Esophagus squamous epithelium (tissue), 5 donors: ENCODE results near the gene ZIC4. TPM values are rescaled to one million over a fixed set of nuclear protein-coding genes. Genes with fewer than 3 reads are reported as not detected.

ENCODE experiments used
- DNase-seq: peaks from one replicate; lab custom pipeline; 2025; lab: John Stamatoyannopoulos, UW
- H3K27ac ChIP-seq, 4 donors: fragments of 200-600 bp; sonication (generic); one replicate each; pipeline ENCODE4 v1.5.1; 2016 to 2019; ENCODE audit warnings: mild to moderate bottlenecking in 1 of 4
- H3K27me3 ChIP-seq, 4 donors: fragments of 200-600 bp; sonication (generic); 1 replicate in 3 of 4; 2 replicates in 1 of 4; pipeline versions ENCODE4 v1.5.1 to v1.6.0; 2017 to 2021; ENCODE audit warnings: antibody characterized with exemption in 1 of 4
- H3K36me3 ChIP-seq, 3 donors: fragments of 200-600 bp; sonication (generic); one replicate each; pipeline ENCODE4 v1.5.1; 2016 to 2019
- H3K4me1 ChIP-seq, 3 donors: fragments of 200-600 bp; sonication (generic); one replicate each; pipeline ENCODE4 v1.5.1; 2017 to 2019
- H3K4me3 ChIP-seq, 4 donors: fragments of 200-600 bp; sonication (generic); 1 replicate in 3 of 4; 2 replicates in 1 of 4; pipeline ENCODE4 v1.5.1; 2016 to 2019; ENCODE audit warnings: mild to moderate bottlenecking in 2 of 4, moderate library complexity in 1 of 4
- H3K9me3 ChIP-seq, 3 donors: fragments of 200-600 bp; sonication (generic); one replicate each; pipeline ENCODE4 v1.5.1; 2016 to 2019
- CTCF ChIP-seq, 6 experiments: fragments of 450-650 bp in 4 of 6; fragments of 200-600 bp in 2 of 6; sonication (generic) in 2 of 6; IDR thresholded peaks; one replicate each; pipeline ENCODE4 v1.5.1; 2016 to 2019; ENCODE audit warnings: antibody characterized with exemption in 6 of 6, mild to moderate bottlenecking in 4 of 6, moderate library complexity in 4 of 6
- POLR2A ChIP-seq, 4 donors: fragments of 450-650 bp; IDR thresholded peaks; one replicate each; pipeline ENCODE4 v1.6.1; 2017; ENCODE audit warnings: antibody characterized with exemption in 4 of 4, mild to moderate bottlenecking in 4 of 4, moderate library complexity in 3 of 4
- WGBS, 2 donors: methylation state at CpG; one replicate each; pipeline ENCODE4 v1.1.5; 2018; 5-methylcytosine and 5-hydroxymethylcytosine counted together
- intact Hi-C: fragments of 100-400 bp; cut with DNase I; formaldehyde crosslinking; loops from one replicate; pipeline ENCODE4 v1.15.0; 2022
- total RNA-seq, 4 donors: library from RNA; depleted of rRNA; stranded (reverse); fragments of >200 nt; gene quantifications; one replicate each; pipeline ENCODE4 v1.1.0, GENCODE V29; 2016
- donor health status: DM: yes; HTN: yes; CAD: no.

Gene ZIC4
- total RNA-seq, 4 donors from 2014 or later, result not detected

GRCh38 chr3:147428326-147428725 is 22.0 kb upstream of the ZIC4 start:
- H3K36me3 ChIP-seq, result no peaks in the 10 kb centered on the region
- DNase-seq, result no peak
- no peak overlapping the region for H3K27ac ChIP-seq
- 81 to 90% methylated on average over 1 of the region's 1 CpG for WGBS, 2 donors
- TF ChIP-seq POLR2A (IDR thresholded peaks at IDR 0.05) (no peak), CTCF (IDR thresholded peaks at IDR 0.05) (no peak)
- H3K9me3 ChIP-seq, result no peaks in the 10 kb centered on the region
- intact Hi-C loops, result no loop called here
- peaks cover 0 to 6% (median 0%) of the 10 kb centered on the region in 3 donors for H3K4me1 ChIP-seq
- H3K4me3 ChIP-seq, result no peak overlapping the region
- H3K27me3 ChIP-seq, result peaks cover 0 to 66% (median 16%) of the 10 kb centered on the region in 4 donors

DNA sequence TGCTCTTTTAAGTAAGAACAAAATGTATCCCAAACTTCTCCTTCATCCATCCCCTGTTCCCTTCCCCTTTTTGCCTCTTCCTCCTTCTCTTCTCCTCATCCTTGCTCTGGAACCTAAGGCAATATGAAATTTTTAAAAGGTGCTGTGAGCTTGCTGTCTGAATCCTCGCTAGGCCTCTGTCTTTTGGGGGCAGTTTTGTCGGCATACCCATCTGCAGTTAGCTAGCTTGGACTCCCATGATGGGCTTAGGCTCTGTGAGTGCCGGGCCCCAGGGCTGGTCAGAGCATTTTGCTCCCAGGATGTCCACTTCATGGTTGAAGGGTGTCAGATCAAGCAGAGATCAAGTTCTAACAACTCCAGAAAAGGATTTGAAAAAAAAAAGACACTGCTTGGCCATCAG is 21.4 kb upstream of the ZIC4 start:
- no peak overlapping the region for H3K4me3 ChIP-seq
- no peaks in the 10 kb centered on the region for H3K9me3 ChIP-seq
- H3K27ac ChIP-seq, result no peak overlapping the region
- peaks cover 0 to 72% (median 22%) of the 10 kb centered on the region in 4 donors for H3K27me3 ChIP-seq
- 32 to 38% methylated on average over 1 to 3 of the region's 3 CpGs for WGBS, 2 donors
- TF ChIP-seq POLR2A (IDR thresholded peaks at IDR 0.05), result no peak
- TF ChIP-seq CTCF (IDR thresholded peaks at IDR 0.05), result no peak
- peaks cover 0 to 11% (median 0%) of the 10 kb centered on the region in 3 donors for H3K4me1 ChIP-seq
- DNase-seq, result no peak
- no peaks in the 10 kb centered on the region for H3K36me3 ChIP-seq
- intact Hi-C loops, result no loop called here

GRCh38 chr3:147426931-147427330 is 20.6 kb upstream of the ZIC4 start:
- no peak for DNase-seq
- H3K4me1 ChIP-seq, result peaks cover 0 to 12% (median 0%) of the 10 kb centered on the region in 3 donors
- intact Hi-C loops, result no loop called here
- H3K27me3 ChIP-seq, result peaks cover 5 to 80% (median 25%) of the 10 kb centered on the region in 4 donors
- H3K36me3 ChIP-seq, result no peaks in the 10 kb centered on the region
- no peak overlapping the region for H3K27ac ChIP-seq
- H3K4me3 ChIP-seq, result no peak overlapping the region
- TF ChIP-seq POLR2A (IDR thresholded peaks at IDR 0.05), result no peak
- no peak for TF ChIP-seq CTCF (IDR thresholded peaks at IDR 0.05)
- H3K9me3 ChIP-seq, result no peaks in the 10 kb centered on the region
- WGBS, 2 donors, result 84 to 89% methylated on average over 2 of the region's 2 CpGs

DNA sequence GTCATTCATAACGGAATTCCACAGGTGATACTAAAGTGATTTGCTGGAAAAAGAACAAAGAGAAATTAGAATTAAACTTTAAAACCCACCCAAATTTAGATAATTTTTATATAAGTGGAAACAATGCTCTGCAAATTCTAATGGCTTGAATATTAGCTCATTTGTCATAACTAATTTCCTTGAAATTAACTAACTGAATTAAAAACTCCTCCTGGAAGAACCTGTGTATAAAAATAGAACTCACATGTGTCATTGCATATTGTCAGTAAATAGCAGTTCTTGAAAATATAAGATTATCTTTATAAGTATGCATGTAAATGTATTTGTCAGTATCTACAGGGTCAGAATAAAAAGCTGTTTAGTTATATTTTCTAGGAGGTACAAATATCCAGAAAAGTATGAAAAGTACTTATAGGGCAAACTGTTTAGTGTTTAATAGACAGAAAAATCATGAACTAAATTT is 19.1 kb upstream of the ZIC4 start:
- no peak overlapping the region for H3K27ac ChIP-seq
- WGBS, 2 donors, result 13 to 15% methylated on average over 1 of the region's 1 CpG
- intact Hi-C loops, result no loop called here
- TF ChIP-seq CTCF (IDR thresholded peaks at IDR 0.05) (no peak), POLR2A (IDR thresholded peaks at IDR 0.05) (no peak)
- H3K4me3 ChIP-seq, result no peak overlapping the region
- peaks cover 0 to 20% (median 0%) of the 10 kb centered on the region in 3 donors for H3K4me1 ChIP-seq
- H3K36me3 ChIP-seq, result no peaks in the 10 kb centered on the region
- H3K27me3 ChIP-seq, result peaks cover 18 to 83% (median 38%) of the 10 kb centered on the region in 4 donors
- no peaks in the 10 kb centered on the region for H3K9me3 ChIP-seq
- no peak for DNase-seq

DNA sequence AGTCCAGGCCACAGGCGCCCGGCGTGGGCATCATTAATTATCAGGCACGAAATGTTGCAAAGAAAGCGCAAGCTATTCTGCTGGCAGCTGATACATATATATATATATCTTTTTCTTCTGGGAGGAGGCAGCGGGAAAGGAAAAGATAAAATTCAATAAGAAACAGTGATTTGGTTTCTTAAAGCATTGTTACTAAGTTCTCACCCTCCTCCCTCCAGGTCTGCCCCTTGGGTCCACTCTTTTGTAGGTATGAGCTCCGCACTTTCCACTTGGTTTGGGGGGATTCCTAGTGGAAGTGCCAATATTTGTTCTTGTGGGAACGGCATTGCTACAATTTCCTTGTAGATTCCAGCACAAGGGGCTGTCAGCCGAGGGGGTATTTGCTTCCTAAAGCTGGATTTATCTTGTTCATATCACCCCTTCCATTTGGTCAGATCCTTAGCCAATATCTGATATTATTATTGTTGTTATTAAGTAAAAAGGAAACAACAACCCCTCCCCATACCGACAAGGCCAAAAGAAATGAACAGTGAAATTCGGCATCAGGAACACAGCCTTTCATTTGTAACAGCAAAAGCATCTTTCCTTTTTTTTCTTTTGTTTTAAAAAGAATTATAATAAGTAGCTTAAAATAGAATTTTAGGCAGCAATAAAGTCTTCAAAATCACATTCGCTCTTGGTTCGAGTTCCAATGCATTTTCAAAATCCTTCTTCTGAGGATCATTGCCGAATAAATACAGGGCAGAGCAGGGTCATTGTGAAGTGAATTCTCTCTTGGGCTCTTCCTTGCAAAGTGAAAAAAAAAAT is 18.4 kb upstream of the ZIC4 start:
- intact Hi-C loops, result no loop called here
- peaks cover 18 to 84% (median 44%) of the 10 kb centered on the region in 4 donors for H3K27me3 ChIP-seq
- peaks cover 0 to 25% (median 2%) of the 10 kb centered on the region in 3 donors for H3K4me1 ChIP-seq
- no peaks in the 10 kb centered on the region for H3K36me3 ChIP-seq
- TF ChIP-seq CTCF (IDR thresholded peaks at IDR 0.05) (no peak), POLR2A (IDR thresholded peaks at IDR 0.05) (no peak)
- no peak overlapping the region for H3K27ac ChIP-seq
- H3K9me3 ChIP-seq, result peaks cover 0 to 3% (median 0%) of the 10 kb centered on the region in 3 donors
- no peak overlapping the region for H3K4me3 ChIP-seq
- WGBS, 2 donors, result 10 to 16% methylated on average over 12 to 14 of the region's 14 CpGs
- no peak for DNase-seq
